SK-N-MC (cell line): ENCODE data around the gene MRTFA.

ENCODE experiments used
- DNase-seq: peaks from one replicate; pipeline ENCODE4 v3.0.0-alpha.2; 2011; ENCODE audit warnings: low read depth, low spot score
- H3K27ac ChIP-seq: fragments of 200-600 bp; sonication (generic); 2 replicates; pipeline ENCODE4 v1.5.1; 2016; ENCODE audit warnings: mixed run types
- H3K36me3 ChIP-seq: fragments of 200-600 bp; sonication (generic); 2 replicates; pipeline ENCODE4 v1.6.1; 2017; ENCODE audit warnings: antibody characterized with exemption, low read length, mixed read lengths; ENCODE audit not compliant: insufficient read depth
- H3K4me3 ChIP-seq: fragments of 200-600 bp; sonication (generic); 2 replicates; pipeline ENCODE4 v1.5.1; 2016
- H3K9ac ChIP-seq: fragments of 200-600 bp; sonication (generic); 2 replicates; pipeline ENCODE4 v1.8.0; 2017; ENCODE audit warnings: mixed run types, mixed read lengths; ENCODE audit not compliant: insufficient read length
- H3K9me3 ChIP-seq: fragments of 200-600 bp; sonication (generic); 2 replicates; pipeline ENCODE4 v1.6.1; 2017; ENCODE audit warnings: low read depth, mild to moderate bottlenecking, antibody characterized with exemption, low read length, moderate library complexity, mixed read lengths
- EZH2 ChIP-seq: fragments of 200-600 bp; sonication (generic); IDR thresholded peaks from one replicate; pipeline ENCODE4 v1.6.1; 2017; ENCODE audit warnings: antibody characterized with exemption
- FOXP2 ChIP-seq: optimal IDR thresholded peaks from 2 replicates; pipeline ENCODE3; 2011; ENCODE audit warnings: mild to moderate bottlenecking, moderate library complexity; ENCODE audit not compliant: insufficient read depth; ENCODE audit errors: extremely low read length, control extremely low read depth
- POLR2AphosphoS5 ChIP-seq: IDR thresholded peaks from 2 replicates; pipeline ENCODE4 v1.6.1; 2012; ENCODE audit warnings: mild to moderate bottlenecking, low read depth, low read length, borderline replicate concordance

Gene MRTFA

GRCh38 chr22:40374567-40374966 lies 262.0 kb downstream of the MRTFA start:
- H3K36me3 ChIP-seq, result no peaks in the 10 kb centered on the region
- no peaks in the 10 kb centered on the region for H3K9me3 ChIP-seq
- no peak overlapping the region for H3K4me3 ChIP-seq
- DNase-seq, result no peak
- no peak overlapping the region for H3K27ac ChIP-seq
- TF ChIP-seq EZH2 (no peak), FOXP2 (no peak), POLR2AphosphoS5 (no peak)
- H3K9ac ChIP-seq, result no peak overlapping the region

DNA sequence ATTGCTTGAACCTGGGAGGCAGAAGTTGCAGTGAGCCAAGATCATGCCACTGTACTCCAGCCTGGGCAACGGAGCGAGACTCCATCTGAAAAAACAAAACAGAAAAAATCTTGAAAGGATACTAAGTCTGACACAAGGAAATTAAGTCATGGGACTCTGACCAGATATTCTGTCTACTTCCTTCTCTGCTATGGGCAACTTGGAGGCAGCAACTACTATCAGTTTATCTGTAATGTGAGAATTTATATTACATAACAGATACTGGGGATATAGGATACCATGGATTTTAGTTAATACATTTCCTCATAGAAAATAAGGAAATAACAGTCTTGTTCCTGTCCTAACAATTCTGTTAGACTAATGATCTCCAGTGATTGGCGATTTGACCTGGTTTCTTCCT lies 267.7 kb downstream of the MRTFA start:
- H3K4me3 ChIP-seq, result no peak overlapping the region
- no peak overlapping the region for H3K27ac ChIP-seq
- TF ChIP-seq POLR2AphosphoS5 (no peak), EZH2 (no peak), FOXP2 (no peak)
- no peak overlapping the region for H3K9ac ChIP-seq
- H3K9me3 ChIP-seq, result no peaks in the 10 kb centered on the region
- no peak for DNase-seq
- H3K36me3 ChIP-seq, result peaks cover 48% of the 10 kb centered on the region

DNA sequence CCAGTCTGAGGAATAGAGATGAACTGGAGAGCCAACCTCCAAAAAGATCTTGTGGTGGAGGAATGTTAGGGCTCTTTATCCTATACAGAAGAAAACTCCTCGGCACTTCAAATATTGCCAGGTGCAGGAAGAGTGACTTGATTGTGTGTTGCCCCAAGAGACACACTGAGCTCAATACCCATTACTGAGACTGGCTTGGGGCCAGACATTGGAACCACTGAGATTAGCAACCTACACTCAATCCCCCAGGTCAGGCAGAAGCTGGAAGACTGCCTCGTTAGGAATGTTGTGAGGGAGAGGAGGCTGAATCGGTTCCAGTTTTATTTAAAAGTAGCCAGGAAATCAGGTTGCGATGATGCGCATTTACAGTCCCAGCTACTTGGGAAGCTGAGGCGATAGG lies 268.5 kb downstream of the MRTFA start:
- H3K36me3 ChIP-seq, result peaks cover 54% of the 10 kb centered on the region
- no peak overlapping the region for H3K4me3 ChIP-seq
- DNase-seq, result no peak
- H3K9ac ChIP-seq, result no peak overlapping the region
- no peak overlapping the region for H3K27ac ChIP-seq
- TF ChIP-seq EZH2, result no peak
- no peaks in the 10 kb centered on the region for H3K9me3 ChIP-seq

DNA sequence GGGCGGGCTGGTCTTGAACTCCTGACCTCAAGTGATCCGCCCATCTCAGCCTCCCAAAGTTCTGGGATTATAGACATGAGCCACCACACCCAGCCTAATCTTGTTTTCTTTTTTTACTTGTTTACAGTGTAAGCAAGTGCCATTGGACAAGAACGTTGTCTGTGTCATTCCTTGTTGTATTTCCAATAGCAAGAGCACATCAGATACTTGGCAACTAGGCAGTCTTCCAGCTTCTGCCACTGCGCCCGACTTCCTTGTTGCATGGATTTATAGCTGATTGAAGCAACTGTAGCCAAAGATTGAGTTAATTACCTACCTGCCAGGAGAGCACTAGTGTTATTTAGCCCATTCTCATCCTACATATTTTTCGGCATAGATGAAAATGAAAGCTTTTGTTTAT lies 269.2 kb downstream of the MRTFA start:
- TF ChIP-seq EZH2, result no peak
- TF ChIP-seq FOXP2, result no peak
- TF ChIP-seq POLR2AphosphoS5, result no peak
- H3K9ac ChIP-seq, result no peak overlapping the region
- peaks cover 61% of the 10 kb centered on the region for H3K36me3 ChIP-seq
- H3K9me3 ChIP-seq, result no peaks in the 10 kb centered on the region
- H3K4me3 ChIP-seq, result no peak overlapping the region
- DNase-seq, result no peak
- no peak overlapping the region for H3K27ac ChIP-seq

DNA sequence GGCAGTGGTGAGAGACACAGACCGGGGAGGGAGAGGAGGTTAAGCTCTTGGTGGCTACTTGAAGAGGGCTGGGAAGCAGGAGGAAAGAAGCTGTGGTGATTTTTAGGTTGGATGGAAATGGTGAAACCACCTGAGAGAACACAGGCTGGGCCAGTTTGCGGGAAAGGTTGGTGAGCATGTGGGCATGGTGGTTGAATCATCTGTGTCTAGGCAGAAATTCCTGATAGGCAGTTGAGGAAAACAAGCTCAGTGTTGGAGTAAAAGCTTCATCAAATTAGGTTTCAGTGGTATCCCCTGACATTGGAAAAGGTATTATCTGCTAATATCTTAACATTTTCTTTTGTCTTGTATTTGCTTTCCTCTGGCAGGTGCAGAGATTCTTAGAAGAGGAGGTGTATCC lies 270.5 kb downstream of the MRTFA start:
- DNase-seq, result no peak
- Histone ChIP-seq H3K9me3 (no peaks in the 10 kb centered on the region), H3K36me3 (peaks cover 74% of the 10 kb centered on the region), H3K4me3 (no peak overlapping the region), H3K27ac (no peak overlapping the region), H3K9ac (no peak overlapping the region)
- TF ChIP-seq POLR2AphosphoS5 (no peak), EZH2 (no peak), FOXP2 (no peak)

DNA sequence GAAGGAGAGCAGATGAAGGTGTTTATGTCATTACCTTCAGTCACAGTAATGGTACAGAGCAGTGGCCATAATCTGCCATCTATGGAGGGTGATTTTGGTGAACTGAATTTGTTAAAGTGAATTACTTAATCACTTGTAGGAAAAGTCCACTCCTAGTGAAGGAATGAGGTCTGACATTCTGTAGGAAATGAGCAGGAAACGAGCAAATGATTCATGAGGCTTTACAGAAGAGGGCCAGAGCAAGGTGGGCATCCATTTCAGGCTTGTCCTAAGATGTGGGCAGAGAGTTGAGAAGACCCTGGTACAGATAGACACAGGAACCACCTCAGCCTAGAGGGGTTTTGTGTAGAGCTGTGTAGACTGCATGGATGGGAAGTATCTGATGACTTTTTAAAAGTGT lies 272.1 kb downstream of the MRTFA start:
- Histone ChIP-seq H3K9me3 (no peaks in the 10 kb centered on the region), H3K4me3 (no peak overlapping the region), H3K36me3 (peaks cover 89% of the 10 kb centered on the region), H3K9ac (no peak overlapping the region), H3K27ac (no peak overlapping the region)
- TF ChIP-seq POLR2AphosphoS5 (no peak), FOXP2 (no peak), EZH2 (no peak)
- DNase-seq, result no peak

GRCh38 chr22:40363059-40363458 lies 273.5 kb downstream of the MRTFA start:
- no peak overlapping the region for H3K4me3 ChIP-seq
- no peak overlapping the region for H3K9ac ChIP-seq
- peaks cover 96% of the 10 kb centered on the region for H3K36me3 ChIP-seq
- H3K9me3 ChIP-seq, result no peaks in the 10 kb centered on the region
- TF ChIP-seq POLR2AphosphoS5, result no peak
- no peak for TF ChIP-seq EZH2
- no peak for TF ChIP-seq FOXP2
- no peak overlapping the region for H3K27ac ChIP-seq
- DNase-seq, result no peak

- no peaks in the 10 kb centered on the region for H3K9me3 ChIP-seq
- TF ChIP-seq FOXP2 (no peak), POLR2AphosphoS5 (no peak), EZH2 (no peak)
- H3K9ac ChIP-seq, result no peak overlapping the region
- no peak overlapping the region for H3K4me3 ChIP-seq
- peaks cover 87% of the 10 kb centered on the region for H3K36me3 ChIP-seq
- DNase-seq, result no peak
- no peak overlapping the region for H3K27ac ChIP-seq
Observed at GRCh38 chr22:40361100-40361499, 275.4 kb downstream of the MRTFA start.
